Erythroblast (primary cell): Measurements from ENCODE around the gene CREBRF.

Experiments used
- GATA1 ChIP-seq: IDR thresholded peaks from 2 replicates; pipeline ENCODE4 v1.6.1; 2011; ENCODE audit warnings: low read depth, mild to moderate bottlenecking, control low read depth, low read length, moderate library complexity
- POLR2A ChIP-seq: IDR thresholded peaks from 2 replicates; pipeline ENCODE4 v1.6.1; 2011; ENCODE audit warnings: mild to moderate bottlenecking, low read length

DNA sequence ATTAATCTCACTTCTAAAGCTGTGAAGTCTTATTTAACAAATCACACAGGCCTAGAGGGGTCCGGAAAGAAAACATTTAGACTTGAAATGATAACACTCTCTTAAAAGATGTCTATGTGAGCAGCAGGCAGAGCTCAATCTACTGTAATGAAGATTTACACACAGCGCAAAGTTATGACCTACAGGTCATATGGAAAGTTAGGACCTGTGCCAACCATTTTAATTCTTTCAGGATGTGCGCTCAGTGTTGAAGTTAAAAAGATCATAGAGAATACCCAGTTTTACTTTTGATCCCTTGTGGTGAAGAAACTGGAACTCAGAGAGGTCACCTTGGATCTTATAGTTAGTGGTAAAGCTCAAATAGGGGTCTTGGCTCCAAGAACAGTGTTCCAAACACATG lies 3.1 kb upstream of the CREBRF start:
- no peak for TF ChIP-seq GATA1
- TF ChIP-seq POLR2A: no peak
